Peyer's patch (tissue), 4 donors: ENCODE measurements around the gene PPP1R9B. TPM values are rescaled to one million over a fixed set of nuclear protein-coding genes. Genes with fewer than 3 reads are reported as not detected.
A peak's percentile ranks its signal among the peaks of the same experiment; 100 is the strongest.

ENCODE experiments used
- DNase-seq, 3 donors: peaks; one replicate each; pipeline ENCODE4 v3.0.0-alpha.2; 2017 to 2019
- H3K27ac ChIP-seq, 4 donors: fragments of 200-600 bp; sonication (generic); one replicate each; pipeline ENCODE4 v1.5.1; 2016 to 2019
- H3K27me3 ChIP-seq, 2 donors: fragments of 200-600 bp; sonication (generic); one replicate each; pipeline ENCODE4 v1.5.1; 2019
- H3K36me3 ChIP-seq, 3 donors: fragments of 200-600 bp; sonication (generic); one replicate each; pipeline ENCODE4 v1.5.1; 2016 to 2019
- H3K4me1 ChIP-seq, 4 donors: fragments of 200-600 bp; sonication (generic); one replicate each; pipeline ENCODE4 v1.5.1; 2016 to 2019
- H3K4me3 ChIP-seq, 4 donors: fragments of 200-600 bp; sonication (generic); 1 replicate in 3 of 4; 2 replicates in 1 of 4; pipeline ENCODE4 v1.5.1; 2016 to 2019; ENCODE audit warnings: mild to moderate bottlenecking in 1 of 4
- H3K9me3 ChIP-seq, 4 donors: fragments of 200-600 bp; sonication (generic); one replicate each; pipeline ENCODE4 v1.5.1; 2016 to 2019; ENCODE audit warnings: mild to moderate bottlenecking in 1 of 4
- POLR2A ChIP-seq, 2 donors: fragments of 450-650 bp; IDR thresholded peaks; one replicate each; pipeline ENCODE4 v1.5.1; 2017; ENCODE audit warnings: antibody characterized with exemption in 2 of 2, mild to moderate bottlenecking in 2 of 2, moderate library complexity in 2 of 2
- total RNA-seq, 4 donors: library from RNA; depleted of rRNA; stranded (reverse); fragments of >200 nt; gene quantifications; one replicate each; pipeline ENCODE4 v1.1.0, GENCODE V29; 2016
- TF ChIP-seq, protein P1 (sequence below), 6 experiments: fragments of 450-650 bp in 4 of 6; fragments of 200-600 bp in 2 of 6; sonication (generic) in 1 of 6; IDR thresholded peaks; one replicate each; pipeline ENCODE4 v1.5.1; 2017 to 2019; ENCODE audit warnings: antibody characterized with exemption in 6 of 6, mild to moderate bottlenecking in 3 of 6, moderate library complexity in 1 of 6

The PPP1R9B gene
- total RNA-seq, 4 donors from 2014 or later, result 18.0 to 40.4 (median 32.9) TPM

GRCh38 chr17:50114401-50114800, 36.1 kb downstream of the PPP1R9B start:
- H3K27ac ChIP-seq, result no peak overlapping the region
- TF ChIP-seq, protein P1, sequence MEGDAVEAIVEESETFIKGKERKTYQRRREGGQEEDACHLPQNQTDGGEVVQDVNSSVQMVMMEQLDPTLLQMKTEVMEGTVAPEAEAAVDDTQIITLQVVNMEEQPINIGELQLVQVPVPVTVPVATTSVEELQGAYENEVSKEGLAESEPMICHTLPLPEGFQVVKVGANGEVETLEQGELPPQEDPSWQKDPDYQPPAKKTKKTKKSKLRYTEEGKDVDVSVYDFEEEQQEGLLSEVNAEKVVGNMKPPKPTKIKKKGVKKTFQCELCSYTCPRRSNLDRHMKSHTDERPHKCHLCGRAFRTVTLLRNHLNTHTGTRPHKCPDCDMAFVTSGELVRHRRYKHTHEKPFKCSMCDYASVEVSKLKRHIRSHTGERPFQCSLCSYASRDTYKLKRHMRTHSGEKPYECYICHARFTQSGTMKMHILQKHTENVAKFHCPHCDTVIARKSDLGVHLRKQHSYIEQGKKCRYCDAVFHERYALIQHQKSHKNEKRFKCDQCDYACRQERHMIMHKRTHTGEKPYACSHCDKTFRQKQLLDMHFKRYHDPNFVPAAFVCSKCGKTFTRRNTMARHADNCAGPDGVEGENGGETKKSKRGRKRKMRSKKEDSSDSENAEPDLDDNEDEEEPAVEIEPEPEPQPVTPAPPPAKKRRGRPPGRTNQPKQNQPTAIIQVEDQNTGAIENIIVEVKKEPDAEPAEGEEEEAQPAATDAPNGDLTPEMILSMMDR (IDR thresholded peaks at IDR 0.05), result no peak
- TF ChIP-seq POLR2A (IDR thresholded peaks at IDR 0.05), result no peak
- H3K36me3 ChIP-seq, result peaks cover 0 to 18% (median 0%) of the 10 kb centered on the region in 3 donors
- no peak for DNase-seq
- H3K9me3 ChIP-seq, result no peaks in the 10 kb centered on the region
- H3K4me3 ChIP-seq, result no peak overlapping the region
- no peaks in the 10 kb centered on the region for H3K27me3 ChIP-seq
- H3K4me1 ChIP-seq, result peaks cover 8 to 43% (median 10%) of the 10 kb centered on the region in 4 donors

GRCh38 chr17:50113624-50114320, 36.7 kb downstream of the PPP1R9B start:
- Histone ChIP-seq H3K36me3 (peaks cover 0 to 23% (median 0%) of the 10 kb centered on the region in 3 donors), H3K4me1 (peaks cover 8 to 43% (median 10%) of the 10 kb centered on the region in 4 donors), H3K27ac (peak overlapping the region in 1 of 4 donors; percentile 71), H3K4me3 (no peak overlapping the region), H3K27me3 (no peaks in the 10 kb centered on the region), H3K9me3 (no peaks in the 10 kb centered on the region)
- TF ChIP-seq POLR2A (IDR thresholded peaks at IDR 0.05), result no peak
- TF ChIP-seq, protein P1 (IDR thresholded peaks at IDR 0.05), result no peak
- DNase-seq, result no peak

GRCh38 chr17:50112694-50113093, 37.8 kb downstream of the PPP1R9B start:
- Histone ChIP-seq H3K27ac (peak overlapping the region in 2 of 4 donors; percentile 27 to 71), H3K36me3 (peaks cover 0 to 34% (median 0%) of the 10 kb centered on the region in 3 donors)
- DNase-seq, result peak in 1 of 3 donors; percentile 72

DNA sequence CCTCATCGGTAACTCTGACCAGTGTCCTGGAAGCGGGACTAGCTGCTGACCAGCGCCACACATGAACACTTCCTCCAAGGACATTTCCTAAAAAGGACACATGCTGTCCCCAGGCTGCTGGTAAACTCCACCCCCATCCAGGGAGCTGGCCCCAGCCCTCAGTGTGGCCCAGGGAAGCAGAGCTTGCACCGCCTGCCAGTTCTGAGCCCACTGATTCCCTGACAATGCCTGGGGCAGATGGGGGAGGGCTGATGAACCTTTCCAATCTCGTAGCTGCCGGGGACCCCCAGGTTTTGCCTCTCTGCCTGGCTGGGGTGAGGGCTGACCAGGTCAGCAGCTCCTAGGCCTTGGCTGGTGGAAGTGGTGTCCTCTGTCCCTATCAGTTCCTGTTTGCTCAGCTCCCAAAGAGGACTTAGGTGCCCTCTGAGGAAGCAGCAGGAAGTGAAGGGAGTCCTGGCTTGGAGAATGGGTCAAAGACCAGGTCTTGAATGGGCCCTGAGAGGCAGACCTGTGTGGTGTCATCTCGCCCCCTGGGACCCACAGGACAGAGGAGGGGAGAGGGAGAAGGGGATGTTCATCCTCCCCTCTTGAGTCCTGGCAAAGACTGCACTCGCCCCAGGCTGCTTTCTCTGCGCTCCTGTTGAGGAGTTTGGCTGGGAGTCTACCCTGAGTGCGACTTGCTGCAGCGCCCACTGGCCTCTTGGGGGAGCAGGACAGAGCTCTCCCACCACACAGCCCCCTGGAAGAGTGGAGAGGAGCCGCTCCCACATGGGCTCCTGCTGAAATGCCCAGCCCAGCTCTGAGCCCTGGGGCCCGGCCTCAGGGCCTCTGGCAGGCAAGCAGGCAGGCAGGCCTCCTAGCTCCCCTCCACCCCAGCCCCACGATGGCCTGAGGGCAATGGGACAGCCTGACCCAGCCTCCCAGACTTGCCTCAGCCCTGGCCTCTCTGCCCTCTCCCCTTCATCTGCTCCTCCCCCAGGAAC, 38.5 kb downstream of the PPP1R9B start:
- Histone ChIP-seq H3K4me1 (peaks cover under 1 to 34% (median 6%) of the 10 kb centered on the region in 4 donors), H3K36me3 (peaks cover 0 to 41% (median 0%) of the 10 kb centered on the region in 3 donors), H3K9me3 (no peaks in the 10 kb centered on the region), H3K4me3 (no peak overlapping the region), H3K27me3 (no peaks in the 10 kb centered on the region), H3K27ac (peak overlapping the region in 3 of 4 donors; percentile 36 to 71 (median 53))
- TF ChIP-seq POLR2A (IDR thresholded peaks at IDR 0.05), result no peak
- TF ChIP-seq, protein P1 (IDR thresholded peaks at IDR 0.05), result no peak
- DNase-seq, result peak in 1 of 3 donors; percentile 52

More at GRCh38 chr17:50112694-50113093, 37.8 kb downstream of the PPP1R9B start:
- Histone ChIP-seq H3K9me3 (no peaks in the 10 kb centered on the region), H3K27me3 (no peaks in the 10 kb centered on the region), H3K4me1 (peaks cover 8 to 41% (median 9%) of the 10 kb centered on the region in 4 donors), H3K4me3 (no peak overlapping the region)
- TF ChIP-seq, protein P1 (IDR thresholded peaks at IDR 0.05), result peak in 3 of 6 experiments; percentile 44 to 48 (median 44)
- TF ChIP-seq POLR2A (IDR thresholded peaks at IDR 0.05), result no peak

- H3K27ac ChIP-seq, result peak overlapping the region in 2 of 4 donors; percentile 53 to 71
- H3K36me3 ChIP-seq, result peaks cover 0 to 53% (median 0%) of the 10 kb centered on the region in 3 donors
- no peaks in the 10 kb centered on the region for H3K27me3 ChIP-seq
- no peak for TF ChIP-seq POLR2A (IDR thresholded peaks at IDR 0.05)
- TF ChIP-seq, protein P1 (IDR thresholded peaks at IDR 0.05), result no peak
- no peaks in the 10 kb centered on the region for H3K9me3 ChIP-seq
- DNase-seq, result peak in 1 of 3 donors; percentile 53
- peaks cover 0 to 30% (median 5%) of the 10 kb centered on the region in 4 donors for H3K4me1 ChIP-seq
- H3K4me3 ChIP-seq, result no peak overlapping the region
These were observed 39.7 kb downstream of the PPP1R9B start for GRCh38 chr17:50110591-50111349.
